ENCODE results near the gene ZNF654. TPM values are rescaled to one million over a fixed set of nuclear protein-coding genes. Genes with fewer than 3 reads are reported as not detected.
"Not testable (repeated sequence)": the region's sequence is repeated elsewhere in the genome, so short reads cannot be mapped to it uniquely, and the experiment has no call there.

Gene ZNF654
- 10 to 100 TPM; 21.3 to 22.3 TPM for total RNA-seq

GRCh38 chr3:88058581-88059379 is at the start of gene ZNF654, which contains the start of gene CGGBP1:
TSS of gene ZNF654 (plus strand) at chr3:88059255. CDS start at chr3:88059320, 65 bp downstream.
TSS of gene CGGBP1 (minus strand) at chr3:88059005. CDS start at chr3:88055976, 3,029 bp downstream.
- POLR2A ChIA-PET = interaction anchor here (0.6 to 2.6 kb wide), 11 partner anchors 8 to 96 kb away, joined by 3 to 56 read pairs (median 3); partner anchors contain the start of gene C3orf38
- CTCF ChIA-PET = interaction anchor here (1.2 to 2.8 kb wide), 5 partner anchors 25 to 92 kb away, joined by 3 to 14 read pairs (median 5); no protein-coding TSS in a partner anchor

DNA sequence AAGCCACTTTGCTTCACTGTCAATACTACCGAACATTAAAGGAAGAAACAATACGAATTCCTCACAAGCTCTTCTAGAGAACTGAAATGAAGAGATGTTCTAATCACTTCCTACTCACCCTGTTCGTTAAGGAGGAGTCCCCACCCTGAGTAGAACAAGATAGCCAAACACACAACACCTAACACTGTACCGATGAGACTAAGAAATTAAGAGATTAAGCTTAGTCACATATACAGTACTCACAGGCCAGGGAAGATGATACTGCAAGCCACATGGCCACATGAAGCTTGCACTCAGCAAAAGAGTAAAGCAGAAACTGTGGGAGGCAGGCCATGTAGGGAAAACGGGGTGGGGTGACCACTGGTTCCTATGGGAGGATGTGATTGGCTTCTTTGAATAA is 48.2 kb upstream of the ZNF654 start:
- Mint-ChIP-seq H3K27ac (no peak overlapping the region), H3K9me3 (ENCODE audit: insufficient read depth) (no peaks in the 10 kb centered on the region), H3K36me3 (ENCODE audit: low read depth) (no peaks in the 10 kb centered on the region), H3K27me3 (ENCODE audit: low read depth) (peaks cover 14% of the 10 kb centered on the region), H3K4me3 (no peak overlapping the region), H3K4me1 (ENCODE audit: low read depth) (peaks cover 4% of the 10 kb centered on the region)
- ChIA-PET CTCF (interaction anchor here (1.0 kb wide), 1 partner anchor 102 kb away, joined by 4 read pairs; no protein-coding TSS in a partner anchor), POLR2A (no interaction called here)
- ATAC-seq (no peak), DNase-seq (no peak)

More at GRCh38 chr3:88058581-88059379, at the start of gene ZNF654, which contains the start of gene CGGBP1:
- peak within 1 kb of the TSS; percentile 92 for H3K4me3 Mint-ChIP-seq
- H3K27ac Mint-ChIP-seq = peak within 1 kb of the TSS; percentile 96
- H3K36me3 Mint-ChIP-seq (ENCODE audit: low read depth) = peaks cover 41% of the 10 kb centered on the region
- H3K9me3 Mint-ChIP-seq (ENCODE audit: insufficient read depth) = no peaks in the 10 kb centered on the region
- peaks cover 46% of the 10 kb centered on the region for H3K4me1 Mint-ChIP-seq (ENCODE audit: low read depth)
- DNase-seq (peak; percentile 99), ATAC-seq (peak; percentile 96)
- H3K27me3 Mint-ChIP-seq (ENCODE audit: low read depth) = no peaks in the 10 kb centered on the region

GRCh38 chr3:88013592-88013991 is 45.5 kb upstream of the ZNF654 start:
- POLR2A ChIA-PET = no interaction called here
- CTCF ChIA-PET = interaction anchor here (1.1 kb wide), 1 partner anchor 100 kb away, joined by 4 read pairs; no protein-coding TSS in a partner anchor
- no peaks in the 10 kb centered on the region for H3K9me3 Mint-ChIP-seq (ENCODE audit: insufficient read depth)
- peaks cover 14% of the 10 kb centered on the region for H3K27me3 Mint-ChIP-seq (ENCODE audit: low read depth)
- H3K4me1 Mint-ChIP-seq (ENCODE audit: low read depth) = peaks cover 8% of the 10 kb centered on the region
- no peak for DNase-seq
- H3K4me3 Mint-ChIP-seq = no peak overlapping the region
- no peak for ATAC-seq
- H3K27ac Mint-ChIP-seq = no peak overlapping the region
- no peaks in the 10 kb centered on the region for H3K36me3 Mint-ChIP-seq (ENCODE audit: low read depth)

GRCh38 chr3:88015656-88016055 is 43.4 kb upstream of the ZNF654 start:
- H3K27me3 Mint-ChIP-seq (ENCODE audit: low read depth) = peaks cover 13% of the 10 kb centered on the region
- POLR2A ChIA-PET; H3K9me3 Mint-ChIP-seq (ENCODE audit: insufficient read depth); DNase-seq; H3K4me3 Mint-ChIP-seq; ATAC-seq; H3K36me3 Mint-ChIP-seq (ENCODE audit: low read depth); H3K27ac Mint-ChIP-seq: not testable (repeated sequence)
- H3K4me1 Mint-ChIP-seq (ENCODE audit: low read depth) = peaks cover 12% of the 10 kb centered on the region
- CTCF ChIA-PET = interaction anchor here (1.8 kb wide), 1 partner anchor 10 kb away, joined by 10 read pairs; no protein-coding TSS in a partner anchor

DNA sequence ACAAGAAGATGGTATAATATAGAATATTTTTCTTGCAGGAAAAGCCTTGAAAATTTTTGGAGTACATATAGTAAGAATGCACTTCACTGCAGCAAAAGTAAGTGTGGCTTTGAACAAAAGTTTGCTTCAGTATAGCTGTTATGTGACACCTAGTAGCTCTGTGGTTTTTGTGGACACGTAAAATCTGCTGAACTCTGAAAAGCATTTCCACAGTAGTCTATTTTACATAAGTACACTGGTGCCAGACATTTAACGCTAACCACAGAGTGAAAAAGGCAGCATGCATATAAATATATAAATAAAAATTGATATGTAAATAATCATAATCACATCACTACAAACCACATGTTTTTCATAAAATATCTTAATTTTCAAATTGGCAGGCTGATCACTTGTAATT is 40.0 kb upstream of the ZNF654 start:
- Mint-ChIP-seq H3K27ac (no peak overlapping the region), H3K4me3 (no peak overlapping the region), H3K27me3 (ENCODE audit: low read depth) (peaks cover 10% of the 10 kb centered on the region), H3K36me3 (ENCODE audit: low read depth) (peaks cover 2% of the 10 kb centered on the region), H3K4me1 (ENCODE audit: low read depth) (peaks cover 12% of the 10 kb centered on the region), H3K9me3 (ENCODE audit: insufficient read depth) (peaks cover 6% of the 10 kb centered on the region)
- POLR2A ChIA-PET = interaction anchor here (0.6 kb wide), 1 partner anchor 10 kb away, joined by 4 read pairs; no protein-coding TSS in a partner anchor
- ATAC-seq = peak; percentile 93
- peak; percentile 56 for DNase-seq
- CTCF ChIA-PET = interaction anchor here (0.8 to 2.0 kb wide), 6 partner anchors 13 to 130 kb away, joined by 3 to 11 read pairs (median 3); partner anchors contain the start of genes C3orf38, CGGBP1 and ZNF654

- Mint-ChIP-seq H3K9me3 (ENCODE audit: insufficient read depth) (peaks cover 6% of the 10 kb centered on the region), H3K4me1 (ENCODE audit: low read depth) (peaks cover 4% of the 10 kb centered on the region), H3K27ac (no peak overlapping the region), H3K27me3 (ENCODE audit: low read depth) (peaks cover 8% of the 10 kb centered on the region), H3K36me3 (ENCODE audit: low read depth) (peaks cover 2% of the 10 kb centered on the region), H3K4me3 (no peak overlapping the region)
- DNase-seq (no peak), ATAC-seq (no peak)
- POLR2A ChIA-PET = no interaction called here
- CTCF ChIA-PET = no interaction called here
Measured at GRCh38 chr3:88025001-88025552, 34.0 kb upstream of the ZNF654 start.

GRCh38 chr3:88028876-88029275 is 30.2 kb upstream of the ZNF654 start:
- H3K9me3 Mint-ChIP-seq (ENCODE audit: insufficient read depth) = no peaks in the 10 kb centered on the region
- no peak for ATAC-seq
- H3K4me3 Mint-ChIP-seq = no peak overlapping the region
- POLR2A ChIA-PET = interaction anchor here (0.6 to 2.6 kb wide), 2 partner anchors 10 to 30 kb away, joined by 4 to 11 read pairs; partner anchors contain the start of genes CGGBP1 and ZNF654
- H3K27ac Mint-ChIP-seq = no peak overlapping the region
- H3K27me3 Mint-ChIP-seq (ENCODE audit: low read depth) = peaks cover 2% of the 10 kb centered on the region
- H3K4me1 Mint-ChIP-seq (ENCODE audit: low read depth) = peaks cover 23% of the 10 kb centered on the region
- H3K36me3 Mint-ChIP-seq (ENCODE audit: low read depth) = no peaks in the 10 kb centered on the region
- CTCF ChIA-PET = interaction anchor here (1.3 to 1.6 kb wide), 3 partner anchors 24 to 84 kb away, joined by 3 to 5 read pairs (median 4); no protein-coding TSS in a partner anchor
- no peak for DNase-seq

DNA sequence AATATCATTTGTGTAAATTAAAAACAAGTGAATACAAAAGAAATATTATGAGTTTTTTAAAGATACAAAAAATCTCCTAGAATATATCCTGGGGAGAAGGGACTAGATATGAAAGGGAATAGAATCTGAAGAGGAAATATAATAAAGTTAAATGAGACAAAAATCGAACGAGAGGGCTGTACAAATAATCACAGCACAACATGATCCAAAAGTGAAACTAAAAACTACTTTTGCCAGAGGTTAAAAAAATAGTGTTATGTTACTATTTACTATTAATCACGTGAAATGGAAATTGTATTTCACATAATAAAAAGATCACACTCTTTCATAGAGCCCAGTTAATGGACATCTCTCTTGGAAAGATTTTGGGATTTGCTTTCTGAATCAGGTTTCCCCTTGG is 28.8 kb upstream of the ZNF654 start:
- POLR2A ChIA-PET = interaction anchor here (2.6 kb wide), 1 partner anchor 28 kb away, joined by 11 read pairs; the partner anchor contains the start of genes CGGBP1 and ZNF654

GRCh38 chr3:88031642-88032077 is 27.4 kb upstream of the ZNF654 start:
- no peaks in the 10 kb centered on the region for H3K9me3 Mint-ChIP-seq (ENCODE audit: insufficient read depth)
- DNase-seq (peak; percentile 46), ATAC-seq (peak; percentile 93)
- peak overlapping the region; percentile 90 for H3K27ac Mint-ChIP-seq
- ChIA-PET CTCF (interaction anchor here (0.9 to 2.2 kb wide), 11 partner anchors 9 to 119 kb away, joined by 3 to 9 read pairs (median 3); partner anchors contain the start of genes CGGBP1 and ZNF654), POLR2A (interaction anchor here (0.6 to 2.2 kb wide), 6 partner anchors 27 to 119 kb away, joined by 3 to 28 read pairs (median 4); partner anchors contain the start of genes C3orf38, CGGBP1 and ZNF654)
- H3K4me1 Mint-ChIP-seq (ENCODE audit: low read depth) = peaks cover 26% of the 10 kb centered on the region
- no peaks in the 10 kb centered on the region for H3K27me3 Mint-ChIP-seq (ENCODE audit: low read depth)
- peak overlapping the region; percentile 80 for H3K4me3 Mint-ChIP-seq
- no peaks in the 10 kb centered on the region for H3K36me3 Mint-ChIP-seq (ENCODE audit: low read depth)

More for the DNA sequence above, 28.8 kb upstream of the ZNF654 start:
- CTCF ChIA-PET = interaction anchor here (1.1 to 1.6 kb wide), 4 partner anchors 25 to 83 kb away, joined by 3 to 5 read pairs (median 4); no protein-coding TSS in a partner anchor
- DNase-seq = no peak
- Mint-ChIP-seq H3K27ac (no peak overlapping the region), H3K9me3 (ENCODE audit: insufficient read depth) (no peaks in the 10 kb centered on the region), H3K36me3 (ENCODE audit: low read depth) (no peaks in the 10 kb centered on the region), H3K4me3 (peak overlapping the region; percentile 30), H3K4me1 (ENCODE audit: low read depth) (peaks cover 26% of the 10 kb centered on the region), H3K27me3 (ENCODE audit: low read depth) (no peaks in the 10 kb centered on the region)
- ATAC-seq = no peak

DNA sequence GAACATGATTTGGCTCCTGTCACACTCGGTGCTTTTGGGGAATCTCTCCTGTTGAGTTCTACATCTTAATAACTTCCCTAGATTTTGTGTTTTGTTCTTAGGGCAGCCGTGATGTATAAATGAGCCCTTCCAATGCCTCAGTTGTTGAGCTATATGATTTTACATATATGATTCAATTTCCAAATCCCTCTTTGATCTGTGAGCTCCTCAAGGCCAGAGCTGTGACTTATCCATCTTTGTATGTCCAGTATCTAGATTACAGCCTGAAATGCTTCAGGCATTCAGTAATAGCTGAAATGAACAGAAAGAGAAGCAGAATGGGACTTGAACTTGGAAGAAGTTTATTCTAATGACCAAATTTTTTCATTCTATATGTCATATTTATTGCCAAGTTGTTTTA is 26.8 kb upstream of the ZNF654 start:
- H3K36me3 Mint-ChIP-seq (ENCODE audit: low read depth) = no peaks in the 10 kb centered on the region
- ChIA-PET CTCF (interaction anchor here (0.9 to 2.2 kb wide), 9 partner anchors 9 to 118 kb away, joined by 3 to 9 read pairs (median 4); partner anchors contain the start of genes CGGBP1 and ZNF654), POLR2A (interaction anchor here (0.6 to 2.2 kb wide), 5 partner anchors 27 to 526 kb away, joined by 3 to 28 read pairs (median 3); partner anchors contain the start of genes C3orf38, CGGBP1 and ZNF654)
- no peak for DNase-seq
- peak; percentile 14 for ATAC-seq
- H3K9me3 Mint-ChIP-seq (ENCODE audit: insufficient read depth) = no peaks in the 10 kb centered on the region
- peak overlapping the region; percentile 90 for H3K27ac Mint-ChIP-seq
- peak overlapping the region; percentile 80 for H3K4me3 Mint-ChIP-seq
- no peaks in the 10 kb centered on the region for H3K27me3 Mint-ChIP-seq (ENCODE audit: low read depth)
- peaks cover 26% of the 10 kb centered on the region for H3K4me1 Mint-ChIP-seq (ENCODE audit: low read depth)

GRCh38 chr3:88033079-88033478 is 26.0 kb upstream of the ZNF654 start:
- ATAC-seq (no peak), DNase-seq (no peak)
- Mint-ChIP-seq H3K27me3 (ENCODE audit: low read depth) (no peaks in the 10 kb centered on the region), H3K36me3 (ENCODE audit: low read depth) (no peaks in the 10 kb centered on the region), H3K27ac (no peak overlapping the region), H3K4me3 (no peak overlapping the region), H3K4me1 (ENCODE audit: low read depth) (peaks cover 26% of the 10 kb centered on the region), H3K9me3 (ENCODE audit: insufficient read depth) (no peaks in the 10 kb centered on the region)
- ChIA-PET CTCF (interaction anchor here (1.2 to 2.1 kb wide), 5 partner anchors 11 to 80 kb away, joined by 3 to 9 read pairs (median 4); no protein-coding TSS in a partner anchor), POLR2A (interaction anchor here (1.0 to 1.3 kb wide), 2 partner anchors 116 kb away, joined by 3 to 6 read pairs; partner anchors contain the start of gene C3orf38)
